Omental fat pad (tissue), 4 donors: ENCODE results near the gene COPZ1. TPM values are rescaled to one million over a fixed set of nuclear protein-coding genes. Genes with fewer than 3 reads are reported as not detected.

Experiments
- ATAC-seq: fragments of 150-250 bp; one replicate; pipeline ENCODE4 v1.9.1; 2016; ENCODE audit warnings: mild to moderate bottlenecking, moderate library complexity; ENCODE audit not compliant: low FRiP score
- DNase-seq: peaks from one replicate; pipeline ENCODE4 v3.0.0-alpha.2; 2019; ENCODE audit warnings: low spot score
- CTCF ChIP-seq, 3 donors: fragments of 450-650 bp; IDR thresholded peaks; one replicate each; pipeline ENCODE4 v1.5.1; 2016 to 2017; ENCODE audit warnings: antibody characterized with exemption in 3 of 3, mild to moderate bottlenecking in 3 of 3, moderate library complexity in 2 of 3
- total RNA-seq, 4 donors: library from RNA; depleted of rRNA; stranded (reverse); fragments of >200 nt; gene quantifications; one replicate each; pipeline ENCODE4 v1.1.0, GENCODE V29; 2016

Gene COPZ1
- total RNA-seq, 4 donors from 2014 or later: 55.5 to 114 (median 81.8) TPM

- no peak for TF ChIP-seq CTCF (IDR thresholded peaks at IDR 0.05)
- ATAC-seq (no peak), DNase-seq (no peak)
Measured at GRCh38 chr12:54355104-54355815, 30.3 kb downstream of the COPZ1 start.

- ATAC-seq (no peak), DNase-seq (no peak)
- no peak for TF ChIP-seq CTCF (IDR thresholded peaks at IDR 0.05)
Measured at GRCh38 chr12:54356228-54356627, 31.3 kb downstream of the COPZ1 start.

- TF ChIP-seq CTCF (IDR thresholded peaks at IDR 0.05): no peak
- ATAC-seq (no peak), DNase-seq (no peak)
Measured at GRCh38 chr12:54356951-54357356, 32.0 kb downstream of the COPZ1 start.

GRCh38 chr12:54357506-54358190 is 32.7 kb downstream of the COPZ1 start:
- ATAC-seq: no peak
- no peak for TF ChIP-seq CTCF (IDR thresholded peaks at IDR 0.05)
- no peak for DNase-seq

GRCh38 chr12:54358191-54358944 is 33.4 kb downstream of the COPZ1 start:
- DNase-seq (no peak), ATAC-seq (no peak)
- no peak for TF ChIP-seq CTCF (IDR thresholded peaks at IDR 0.05)

GRCh38 chr12:54358945-54359761 is 34.2 kb downstream of the COPZ1 start:
- DNase-seq (peak; percentile 81), ATAC-seq (peak; percentile 94)
- no peak for TF ChIP-seq CTCF (IDR thresholded peaks at IDR 0.05)
